OCI-LY3 (cell line): ENCODE measurements around the gene NTNG1.
A peak's percentile ranks its signal among the peaks of the same experiment; 100 is the strongest.

Experiments
- H2AFZ ChIP-seq: fragments of 200-600, 300-600 bp; shearing (Covaris generic); 2 replicates; pipeline ENCODE4 v1.6.0; 2014; ENCODE audit warnings: antibody characterized with exemption, low read depth, low read length
- H3K27ac ChIP-seq: fragments of 200-600, 300-600 bp; sonication (generic); 2 replicates; pipeline ENCODE4 v1.5.1; 2014; ENCODE audit warnings: mild to moderate bottlenecking, low read length, moderate library complexity, mixed read lengths
- H3K27me3 ChIP-seq: fragments of 200-600, 300-600 bp; sonication (generic); 2 replicates; pipeline ENCODE4 v1.6.1; 2014; ENCODE audit warnings: low read depth, low read length, mixed read lengths
- H3K36me3 ChIP-seq: fragments of 200-600, 300-600 bp; sonication (generic); replicated peaks from 2 replicates; pipeline ENCODE3; 2014; ENCODE audit warnings: low read depth, low read length, mixed read lengths
- H3K4me1 ChIP-seq: fragments of 300-600, 200-600 bp; sonication (generic); 2 replicates; pipeline ENCODE4 v1.6.1; 2014; ENCODE audit warnings: low read length, mixed read lengths
- H3K4me2 ChIP-seq: fragments of 200-600, 300-600 bp; sonication (generic); 2 replicates; pipeline ENCODE4 v1.6.1; 2014; ENCODE audit warnings: low read length, mixed read lengths
- H3K4me3 ChIP-seq: fragments of 300-600, 200-600 bp; sonication (generic); 2 replicates; pipeline ENCODE4 v1.5.1; 2014; ENCODE audit warnings: antibody characterized with exemption, mild to moderate bottlenecking, low read length, moderate library complexity
- H3K79me2 ChIP-seq: fragments of 300-600, 200-600 bp; shearing (Covaris generic); 2 replicates; pipeline ENCODE4 v1.6.1; 2014; ENCODE audit warnings: mild to moderate bottlenecking, low read length, mixed read lengths
- H3K9ac ChIP-seq: fragments of 300-600, 200-600 bp; shearing (Covaris generic); 2 replicates; pipeline ENCODE4 v1.6.0; 2014; ENCODE audit warnings: mild to moderate bottlenecking, low read length, moderate library complexity
- H3K9me3 ChIP-seq: fragments of 200-600, 300-600 bp; shearing (Covaris generic); 2 replicates; pipeline ENCODE4 v1.6.1; 2014; ENCODE audit warnings: low read length, mixed read lengths; ENCODE audit not compliant: insufficient read depth
- H4K20me1 ChIP-seq: fragments of 200-600, 300-600 bp; sonication (generic); 2 replicates; pipeline ENCODE4 v1.6.1; 2016; ENCODE audit warnings: low read length, mixed read lengths; ENCODE audit not compliant: insufficient read depth
- EZH2phosphoT487 ChIP-seq: fragments of 200-600 bp; shearing (Covaris generic); IDR thresholded peaks from 2 replicates; pipeline ENCODE4 v1.6.1; 2018; ENCODE audit warnings: antibody characterized with exemption, mixed run types, low read depth
- TF ChIP-seq, protein P1 (sequence below): fragments of 200-600, 300-600 bp; sonication (generic); IDR thresholded peaks from 2 replicates; pipeline ENCODE4 v1.5.1; 2014; ENCODE audit warnings: antibody characterized with exemption, low read length, low read depth

NTNG1 gene

DNA sequence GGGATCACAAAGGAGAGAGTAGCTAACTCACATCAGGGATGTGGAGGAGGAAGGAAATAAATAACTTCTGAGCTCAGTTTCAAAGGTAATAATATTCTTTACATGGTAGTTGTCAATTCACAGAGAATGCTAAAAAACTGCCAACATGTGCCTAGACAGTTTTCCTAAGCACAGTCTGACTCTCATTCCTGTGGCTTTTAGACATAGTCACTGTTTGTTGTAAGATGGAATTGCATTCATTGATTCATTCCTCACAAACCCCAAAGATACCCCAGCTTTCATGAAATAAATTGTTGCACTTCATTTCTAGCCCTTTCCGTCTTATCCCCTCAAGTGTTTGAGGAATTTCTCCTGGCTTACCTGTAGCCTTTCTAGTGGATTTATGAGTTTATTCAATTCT is 263.9 kb downstream of the NTNG1 start:
- no peaks in the 10 kb centered on the region for H3K9me3 ChIP-seq
- H3K4me3 ChIP-seq = no peak overlapping the region
- H3K36me3 ChIP-seq = no peaks in the 10 kb centered on the region
- no peak overlapping the region for H2AFZ ChIP-seq
- no peak overlapping the region for H3K9ac ChIP-seq
- TF ChIP-seq, protein P1, sequence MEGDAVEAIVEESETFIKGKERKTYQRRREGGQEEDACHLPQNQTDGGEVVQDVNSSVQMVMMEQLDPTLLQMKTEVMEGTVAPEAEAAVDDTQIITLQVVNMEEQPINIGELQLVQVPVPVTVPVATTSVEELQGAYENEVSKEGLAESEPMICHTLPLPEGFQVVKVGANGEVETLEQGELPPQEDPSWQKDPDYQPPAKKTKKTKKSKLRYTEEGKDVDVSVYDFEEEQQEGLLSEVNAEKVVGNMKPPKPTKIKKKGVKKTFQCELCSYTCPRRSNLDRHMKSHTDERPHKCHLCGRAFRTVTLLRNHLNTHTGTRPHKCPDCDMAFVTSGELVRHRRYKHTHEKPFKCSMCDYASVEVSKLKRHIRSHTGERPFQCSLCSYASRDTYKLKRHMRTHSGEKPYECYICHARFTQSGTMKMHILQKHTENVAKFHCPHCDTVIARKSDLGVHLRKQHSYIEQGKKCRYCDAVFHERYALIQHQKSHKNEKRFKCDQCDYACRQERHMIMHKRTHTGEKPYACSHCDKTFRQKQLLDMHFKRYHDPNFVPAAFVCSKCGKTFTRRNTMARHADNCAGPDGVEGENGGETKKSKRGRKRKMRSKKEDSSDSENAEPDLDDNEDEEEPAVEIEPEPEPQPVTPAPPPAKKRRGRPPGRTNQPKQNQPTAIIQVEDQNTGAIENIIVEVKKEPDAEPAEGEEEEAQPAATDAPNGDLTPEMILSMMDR = no peak
- no peak for TF ChIP-seq EZH2phosphoT487
- peaks cover 15% of the 10 kb centered on the region for H3K4me1 ChIP-seq
- H3K27me3 ChIP-seq = no peaks in the 10 kb centered on the region
- no peaks in the 10 kb centered on the region for H4K20me1 ChIP-seq
- H3K27ac ChIP-seq = no peak overlapping the region
- no peaks in the 10 kb centered on the region for H3K79me2 ChIP-seq
- peak overlapping the region; percentile 41 for H3K4me2 ChIP-seq

DNA sequence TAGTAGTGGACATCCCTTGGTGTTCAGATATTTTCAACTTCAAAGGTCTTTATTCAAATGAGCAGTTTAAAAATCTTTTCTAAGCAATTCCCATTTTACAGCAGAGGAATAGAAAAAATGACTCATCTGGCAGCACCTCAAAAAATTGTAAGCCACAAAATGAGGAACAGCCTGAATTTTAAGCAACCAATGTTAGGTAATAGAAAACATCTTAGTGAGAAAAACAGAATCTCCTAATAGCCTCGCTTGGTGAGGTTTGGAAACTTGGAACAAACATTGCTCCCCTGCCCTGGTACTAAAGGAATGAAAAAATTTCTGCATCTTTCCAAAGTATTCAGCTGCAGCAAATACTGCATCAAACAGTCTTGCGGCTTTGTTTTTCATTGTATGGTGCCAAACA is 264.4 kb downstream of the NTNG1 start:
- Histone ChIP-seq H3K9ac (no peak overlapping the region), H3K27me3 (no peaks in the 10 kb centered on the region), H2AFZ (no peak overlapping the region), H3K9me3 (no peaks in the 10 kb centered on the region), H4K20me1 (no peaks in the 10 kb centered on the region), H3K27ac (no peak overlapping the region), H3K36me3 (no peaks in the 10 kb centered on the region), H3K79me2 (no peaks in the 10 kb centered on the region), H3K4me1 (peaks cover 15% of the 10 kb centered on the region), H3K4me2 (peak overlapping the region; percentile 41), H3K4me3 (no peak overlapping the region)
- TF ChIP-seq EZH2phosphoT487 = no peak
- TF ChIP-seq, protein P1 = no peak

DNA sequence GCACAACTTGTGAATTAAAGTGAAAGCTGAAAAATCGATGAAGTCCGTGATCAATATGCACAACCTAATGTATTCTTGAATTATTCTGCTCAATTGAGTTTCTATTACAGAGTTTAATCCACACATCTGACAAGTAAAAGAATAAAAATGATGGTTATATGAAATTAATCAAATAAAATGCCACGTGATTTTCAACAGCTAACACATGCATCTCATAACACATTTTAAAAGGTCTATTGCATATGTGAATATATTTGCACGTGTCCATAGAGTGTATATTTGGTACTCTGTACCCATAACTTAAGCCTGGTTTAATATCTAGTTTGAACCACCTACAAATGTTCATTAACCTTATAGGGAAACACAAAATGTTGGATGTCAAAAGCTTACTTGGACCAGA is 266.2 kb downstream of the NTNG1 start:
- Histone ChIP-seq H3K36me3 (no peaks in the 10 kb centered on the region), H3K9ac (no peak overlapping the region), H3K4me3 (no peak overlapping the region), H3K9me3 (no peaks in the 10 kb centered on the region), H3K4me2 (no peak overlapping the region), H2AFZ (no peak overlapping the region), H3K27ac (no peak overlapping the region), H4K20me1 (no peaks in the 10 kb centered on the region), H3K27me3 (no peaks in the 10 kb centered on the region), H3K4me1 (peaks cover 15% of the 10 kb centered on the region), H3K79me2 (no peaks in the 10 kb centered on the region)
- TF ChIP-seq EZH2phosphoT487 = no peak
- TF ChIP-seq, protein P1 = no peak

DNA sequence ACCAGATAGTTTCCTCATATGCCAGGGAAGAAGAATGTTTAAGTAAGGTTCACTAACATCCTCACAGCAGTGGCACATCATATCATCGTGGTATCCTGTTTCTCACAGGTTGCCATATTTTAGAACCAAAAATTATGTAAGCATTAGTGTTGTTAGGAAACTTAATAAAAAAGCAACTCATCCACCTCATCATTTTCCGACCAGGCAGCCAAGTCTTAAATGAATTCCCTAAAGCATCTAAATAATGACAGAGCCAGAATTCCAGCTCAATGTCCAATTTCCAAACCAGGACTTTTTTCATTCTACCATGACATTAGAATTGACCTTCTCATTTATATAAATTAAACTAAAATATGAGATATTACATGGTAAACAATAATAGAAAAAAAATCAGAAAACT is 272.7 kb downstream of the NTNG1 start:
- Histone ChIP-seq H3K79me2 (no peaks in the 10 kb centered on the region), H3K36me3 (no peaks in the 10 kb centered on the region), H3K27me3 (no peaks in the 10 kb centered on the region), H3K4me1 (no peaks in the 10 kb centered on the region), H3K9me3 (no peaks in the 10 kb centered on the region), H3K9ac (no peak overlapping the region), H3K27ac (no peak overlapping the region), H3K4me2 (no peak overlapping the region), H2AFZ (no peak overlapping the region), H3K4me3 (no peak overlapping the region), H4K20me1 (no peaks in the 10 kb centered on the region)
- TF ChIP-seq, protein P1 = no peak
- TF ChIP-seq EZH2phosphoT487 = no peak
